Measurements from ENCODE around the gene CCDC3.
"Not testable (repeated sequence)": the region's sequence is repeated elsewhere in the genome, so short reads cannot be mapped to it uniquely, and the experiment has no call there.

The CCDC3 gene

GRCh38 chr10:13000431-13000830 is 1.1 kb downstream of the CCDC3 start:
- no peak for DNase-seq (ENCODE audit: low spot score)

- no peak for DNase-seq (ENCODE audit: low spot score)
Observed at GRCh38 chr10:12999849-13000248, 1.7 kb downstream of the CCDC3 start.

GRCh38 chr10:12995425-12995861 is 6.1 kb downstream of the CCDC3 start:
- no peak for DNase-seq (ENCODE audit: low spot score)

DNA sequence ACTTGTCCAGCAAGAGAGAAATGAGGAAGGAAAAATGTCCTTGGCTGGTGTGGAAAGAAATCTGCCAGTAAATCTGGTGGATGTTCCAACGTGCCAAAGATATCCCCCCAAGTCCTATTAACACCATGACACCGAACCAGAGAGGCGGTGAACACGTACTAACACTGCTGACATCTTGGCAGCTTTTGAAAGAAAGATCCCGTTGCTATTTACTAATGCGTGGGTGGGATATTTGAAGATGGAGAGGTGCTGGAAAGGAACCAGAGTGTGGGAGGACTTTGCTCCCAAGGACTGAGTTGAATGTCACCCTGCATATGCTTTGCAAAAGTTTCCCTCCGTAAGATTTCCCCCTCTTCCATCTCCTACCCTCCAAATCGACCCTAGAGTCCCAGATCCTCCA is 7.9 kb downstream of the CCDC3 start:
- no peak for DNase-seq (ENCODE audit: low spot score)

DNA sequence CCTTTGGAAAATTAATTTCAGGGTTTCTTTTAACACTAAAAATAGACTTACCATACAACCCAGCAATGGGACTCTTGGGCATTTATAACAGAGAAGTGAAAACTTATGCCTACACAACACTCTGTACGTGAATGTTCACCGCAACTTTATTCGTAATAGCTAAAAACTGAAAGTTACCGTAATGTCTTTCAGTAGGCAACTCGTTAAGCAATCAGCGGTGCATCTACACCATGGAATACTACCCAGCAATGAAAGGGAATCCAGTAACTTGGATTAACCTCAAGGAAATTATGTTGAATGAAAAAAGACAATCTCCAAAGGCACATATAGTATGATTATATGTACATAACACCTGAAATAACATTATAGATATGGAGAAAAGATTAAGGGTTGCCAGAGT is 16.2 kb downstream of the CCDC3 start:
- DNase-seq (ENCODE audit: low spot score), result no peak

- DNase-seq (ENCODE audit: low spot score), result no peak
Observed at GRCh38 chr10:12984165-12984747, 17.3 kb downstream of the CCDC3 start.

DNA sequence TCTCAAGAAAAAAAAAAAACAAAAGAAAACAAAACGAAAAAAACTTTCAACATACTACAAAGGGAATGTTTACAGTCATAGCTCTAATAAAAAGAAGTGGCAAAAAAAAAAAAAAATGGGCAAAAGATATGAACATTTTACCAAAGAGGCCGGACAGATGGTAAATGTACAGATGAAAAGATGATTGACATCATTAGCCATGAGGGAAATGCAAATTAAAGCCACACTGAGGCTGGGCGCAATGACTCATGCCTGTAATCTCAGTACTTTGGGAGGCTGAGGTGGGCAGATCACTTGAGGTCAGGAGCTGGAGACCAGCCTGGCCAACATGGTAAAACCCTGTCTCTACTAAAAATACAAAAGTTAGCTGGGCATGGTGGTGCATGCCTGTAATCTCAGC is 17.9 kb downstream of the CCDC3 start:
- not testable (repeated sequence) for DNase-seq (ENCODE audit: low spot score)

GRCh38 chr10:12981570-12981969 is 19.9 kb downstream of the CCDC3 start:
- peak; percentile 21 for DNase-seq (ENCODE audit: low spot score)

DNA sequence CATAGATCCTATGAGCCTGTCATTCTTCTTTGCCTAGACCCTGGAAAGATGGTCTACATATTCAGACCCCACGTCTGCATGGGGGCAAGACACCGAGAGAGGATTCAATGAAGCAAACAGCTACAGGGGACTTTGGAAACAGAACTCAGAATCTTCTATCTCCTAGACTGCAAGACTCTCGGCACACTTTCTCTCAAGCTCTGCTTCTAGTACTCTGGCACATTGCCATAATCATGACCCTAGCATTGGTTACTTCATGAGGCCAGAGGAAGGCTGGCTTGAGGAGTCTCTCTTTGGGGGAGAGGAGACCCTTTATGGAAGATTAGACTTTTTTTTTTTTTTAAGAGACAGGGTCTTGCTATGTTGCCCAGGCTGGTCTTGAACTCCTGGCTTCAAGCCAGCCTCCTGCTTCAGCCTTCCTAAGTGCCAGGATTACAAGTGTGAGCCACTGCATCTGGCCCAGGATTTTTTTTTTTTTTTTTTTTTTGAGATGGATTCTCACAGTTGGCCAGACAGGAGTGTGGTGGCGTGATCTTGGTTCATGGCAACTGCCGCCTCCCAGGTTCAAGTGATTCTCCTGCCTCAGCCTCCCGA is 20.7 kb downstream of the CCDC3 start:
- no peak for DNase-seq (ENCODE audit: low spot score)

GRCh38 chr10:12980102-12980661 is 21.3 kb downstream of the CCDC3 start:
- DNase-seq (ENCODE audit: low spot score), result no peak

DNA sequence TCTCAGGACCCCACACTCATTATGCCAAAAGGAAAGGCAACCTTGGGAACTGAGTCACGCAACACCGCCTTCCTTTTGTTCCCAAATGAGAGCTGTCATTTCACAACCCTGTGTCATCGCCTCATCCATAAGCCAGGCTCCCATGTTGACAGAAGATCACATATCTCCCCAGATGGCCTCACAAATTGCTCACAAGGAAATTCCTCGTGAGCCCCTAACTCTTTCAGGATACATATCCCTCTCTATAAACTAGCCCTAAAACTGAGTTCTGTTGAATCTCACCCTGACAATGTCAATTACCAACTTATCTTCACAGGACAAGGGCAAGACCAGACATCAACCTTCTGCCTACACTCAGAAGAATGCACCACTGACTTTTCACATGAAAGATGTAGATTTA is 22.6 kb downstream of the CCDC3 start:
- DNase-seq (ENCODE audit: low spot score), result no peak

DNA sequence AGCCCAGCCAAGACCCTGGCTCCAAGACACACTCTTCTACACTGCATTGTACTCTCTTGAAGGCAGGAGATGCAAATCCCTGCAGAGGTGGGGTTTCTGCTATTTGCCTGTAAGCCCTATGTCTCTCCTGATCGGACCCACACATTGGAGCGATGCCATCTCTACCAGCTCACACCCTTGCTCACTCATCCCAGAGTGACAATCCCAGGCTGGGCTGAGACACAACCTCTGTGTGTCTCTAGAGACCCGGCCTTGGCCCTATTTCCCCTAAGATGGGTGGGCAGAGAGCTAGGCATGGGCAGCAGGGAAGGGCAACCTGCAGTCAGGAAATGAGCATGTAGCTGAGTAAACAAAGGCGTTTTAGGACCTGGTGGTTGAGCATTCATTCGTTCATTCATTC is 25.6 kb downstream of the CCDC3 start:
- DNase-seq (ENCODE audit: low spot score), result no peak

DNA sequence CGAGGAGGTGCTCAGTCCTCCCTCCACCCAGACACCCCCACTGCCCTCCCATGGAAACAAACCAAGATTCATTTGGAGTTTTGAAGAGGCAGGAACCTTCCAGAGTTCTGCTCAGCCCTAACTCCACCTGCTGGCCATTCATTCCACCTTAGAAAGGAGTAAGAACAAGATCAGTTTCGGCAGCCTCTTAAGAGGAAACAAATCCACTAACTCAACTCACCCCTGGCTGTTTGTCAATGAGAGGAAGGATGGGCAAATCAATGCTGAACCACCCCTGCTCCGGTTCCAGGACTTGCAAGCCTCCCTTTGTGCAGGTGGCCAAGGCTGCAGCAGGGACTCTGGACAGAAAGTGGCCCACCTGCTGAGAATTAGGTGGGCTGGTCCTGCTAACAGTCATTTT is 26.2 kb downstream of the CCDC3 start:
- no peak for DNase-seq (ENCODE audit: low spot score)

DNA sequence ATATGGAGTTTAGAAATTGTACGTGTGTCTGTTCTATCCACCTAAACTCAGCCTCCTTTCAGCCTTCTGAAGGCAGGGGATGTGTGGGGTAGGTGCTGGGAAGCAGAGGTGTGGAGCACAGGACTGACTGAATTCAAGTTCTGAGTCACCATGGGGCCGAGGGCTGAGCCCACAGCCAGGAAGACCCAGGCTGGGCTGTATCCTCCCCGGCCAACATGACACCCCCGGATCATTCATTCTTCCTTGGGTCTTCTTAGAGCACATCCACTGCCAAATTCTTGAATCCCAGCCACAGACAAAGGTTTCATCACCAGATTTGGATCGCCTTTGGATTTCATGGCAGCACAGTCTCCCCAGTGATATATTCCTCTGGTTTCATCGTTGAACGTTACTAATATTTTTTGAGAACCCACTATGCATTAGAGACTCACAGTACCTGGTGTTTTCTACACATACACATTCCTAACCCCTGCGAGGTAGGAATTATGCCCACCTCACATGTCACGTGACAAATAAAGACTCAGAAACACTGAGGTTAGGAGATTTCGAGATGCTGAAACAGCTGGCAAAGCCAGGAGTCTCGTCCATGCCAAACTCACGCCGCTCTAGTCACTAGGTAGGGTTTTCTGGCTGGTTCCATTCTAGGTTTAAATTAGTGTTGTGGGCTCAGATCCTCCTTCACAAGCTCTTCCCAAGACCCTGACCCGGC is 26.9 kb downstream of the CCDC3 start:
- no peak for DNase-seq (ENCODE audit: low spot score)

- no peak for DNase-seq (ENCODE audit: low spot score)
Observed at GRCh38 chr10:12974078-12974477, 27.4 kb downstream of the CCDC3 start.

DNA sequence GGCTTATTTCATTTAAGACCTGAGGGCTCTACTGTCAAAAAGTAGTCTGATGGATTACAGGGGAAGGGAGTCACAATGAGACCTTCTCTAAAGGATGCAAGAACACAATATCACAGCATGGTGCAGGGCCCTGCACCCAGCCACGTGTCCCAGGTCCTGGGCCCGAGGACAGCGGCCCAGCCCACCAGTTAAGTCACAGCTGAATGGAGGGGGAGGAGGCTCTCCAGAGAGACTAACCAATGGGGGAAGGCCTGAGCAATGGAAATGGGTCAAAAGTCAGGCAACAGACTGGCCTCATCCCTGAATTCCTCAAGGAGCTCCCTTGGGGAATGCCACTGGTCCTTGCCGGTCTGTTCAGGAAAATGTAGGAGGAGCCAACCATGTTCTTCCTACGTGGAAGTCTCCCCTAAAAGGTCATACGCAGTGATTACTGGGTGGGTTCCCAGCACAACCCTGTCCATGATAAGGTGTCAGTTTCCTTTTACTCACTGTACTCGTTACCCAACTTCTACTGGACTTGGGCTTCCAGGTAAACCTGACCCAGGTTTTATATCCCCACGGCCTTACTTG is 28.3 kb downstream of the CCDC3 start:
- DNase-seq (ENCODE audit: low spot score), result no peak

DNA sequence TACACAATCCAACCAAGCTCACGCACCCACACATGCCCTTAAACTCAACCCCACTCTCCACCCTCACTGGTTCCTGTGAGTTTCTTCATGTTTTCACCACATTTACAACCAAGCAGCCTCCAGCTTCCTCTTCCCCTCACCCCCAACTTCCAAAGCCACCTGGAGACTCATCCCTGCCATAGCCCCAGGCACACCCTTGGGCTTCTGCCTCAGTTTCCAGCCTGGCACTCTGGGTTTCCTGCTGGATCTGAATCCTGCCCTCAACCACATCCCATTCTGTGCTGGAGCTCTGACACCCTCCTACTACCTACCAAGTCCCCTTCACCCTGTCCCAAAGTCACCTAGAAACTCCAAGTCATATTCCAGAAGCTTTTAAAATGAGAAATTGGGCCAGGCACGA is 29.4 kb downstream of the CCDC3 start:
- no peak for DNase-seq (ENCODE audit: low spot score)

DNA sequence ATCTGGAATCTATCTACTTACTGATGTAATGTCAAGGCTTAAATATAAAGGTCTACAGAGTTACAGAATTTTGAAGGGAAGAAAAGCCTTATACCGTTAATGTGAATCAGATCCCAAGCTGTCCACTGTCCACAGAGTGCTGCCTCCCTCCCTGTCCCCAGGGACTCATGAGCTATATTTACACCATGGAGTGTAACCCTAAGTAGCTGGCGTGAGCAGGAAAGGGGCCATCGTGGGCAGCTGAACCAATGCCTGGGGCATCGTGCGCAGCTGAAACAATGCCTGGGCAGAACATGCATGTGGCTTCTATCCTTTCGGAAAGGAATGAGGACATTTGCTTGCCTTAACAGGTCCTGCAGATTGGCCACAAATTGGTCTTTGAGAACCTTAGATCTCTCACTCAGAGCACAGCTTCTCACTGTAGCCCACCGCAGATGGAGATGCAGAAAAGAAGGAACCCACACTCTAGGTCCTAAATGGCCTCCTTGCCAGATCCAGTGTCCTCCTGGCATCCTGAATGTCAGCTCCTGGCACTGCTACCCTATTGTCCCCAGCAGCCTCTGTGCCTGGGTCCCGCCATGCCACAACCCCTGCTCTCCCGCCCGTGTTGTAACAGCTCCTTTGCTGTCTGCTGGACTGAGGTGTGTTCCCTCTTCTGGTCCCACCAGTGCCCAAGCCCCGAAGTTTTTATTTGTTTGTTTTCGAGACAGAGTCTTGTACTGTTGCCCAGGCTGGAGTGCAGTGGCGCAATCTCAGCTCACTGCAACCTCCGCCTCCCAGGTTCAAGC is 30.3 kb downstream of the CCDC3 start:
- no peak for DNase-seq (ENCODE audit: low spot score)

- no peak for DNase-seq (ENCODE audit: low spot score)
Observed at GRCh38 chr10:12969951-12970350, 31.6 kb downstream of the CCDC3 start.

- DNase-seq (ENCODE audit: low spot score), result no peak
Observed at GRCh38 chr10:12966067-12966466, 35.4 kb downstream of the CCDC3 start.

DNA sequence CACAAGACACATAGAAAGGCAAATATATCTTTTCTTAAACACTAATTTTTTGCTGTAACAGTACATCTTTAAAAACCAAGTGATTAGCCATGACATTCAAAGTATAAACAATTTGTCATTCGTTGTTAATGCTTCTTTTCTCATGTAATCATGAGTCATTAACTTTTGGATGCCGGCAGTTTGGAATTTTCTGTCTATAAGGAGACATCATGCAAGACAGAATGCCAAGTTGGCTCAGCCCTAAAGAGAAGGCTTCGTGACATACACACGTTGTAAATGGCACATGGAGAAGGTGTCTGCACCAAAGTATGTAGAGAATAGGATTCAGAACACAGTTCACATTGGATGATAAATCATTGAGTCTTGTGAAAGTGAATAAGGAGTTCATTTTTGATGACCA is 35.9 kb downstream of the CCDC3 start:
- DNase-seq (ENCODE audit: low spot score), result no peak

DNA sequence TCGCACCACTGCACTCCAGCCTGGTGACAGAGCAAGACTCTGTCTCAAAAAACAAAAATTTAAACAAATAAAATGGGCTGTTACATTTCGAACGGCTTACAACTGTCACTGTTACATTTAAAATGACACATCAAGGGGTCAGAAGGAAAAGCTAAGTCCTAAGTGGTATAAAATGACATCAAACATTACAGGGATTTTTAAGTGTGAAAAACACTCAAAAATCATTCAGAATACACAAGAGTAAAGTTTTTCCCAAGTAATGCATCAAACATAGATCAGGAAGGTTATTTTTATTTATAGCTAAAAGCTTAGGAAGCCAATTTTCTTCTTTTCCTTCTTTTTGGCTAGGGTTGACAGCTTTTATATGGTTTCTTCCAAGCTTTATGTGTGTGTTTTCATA is 39.0 kb downstream of the CCDC3 start:
- DNase-seq (ENCODE audit: low spot score), result no peak

All from AG08396 (cell line).